ENCODE measurements around the gene DNAH8.

DNA sequence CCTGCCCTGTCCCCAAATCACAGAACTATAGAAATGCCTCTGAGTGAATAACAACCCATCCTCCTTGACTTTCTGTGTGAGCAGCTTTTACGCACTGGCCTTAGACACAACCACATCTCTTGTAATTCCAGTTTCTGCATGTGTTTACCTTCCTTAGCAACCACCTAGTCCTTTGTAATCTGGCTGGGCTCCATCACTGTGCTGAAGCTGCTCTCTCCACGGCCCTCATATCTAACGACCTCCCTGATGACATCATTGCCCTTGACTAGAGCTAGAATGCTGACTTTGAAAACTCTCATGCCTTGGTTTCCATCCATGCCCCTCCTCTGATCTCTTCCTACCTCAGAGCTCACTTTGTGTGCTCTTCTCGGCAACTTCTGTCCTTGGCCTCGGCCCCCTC is 303.0 kb downstream of the DNAH8 start:
- TF ChIP-seq, protein P1, sequence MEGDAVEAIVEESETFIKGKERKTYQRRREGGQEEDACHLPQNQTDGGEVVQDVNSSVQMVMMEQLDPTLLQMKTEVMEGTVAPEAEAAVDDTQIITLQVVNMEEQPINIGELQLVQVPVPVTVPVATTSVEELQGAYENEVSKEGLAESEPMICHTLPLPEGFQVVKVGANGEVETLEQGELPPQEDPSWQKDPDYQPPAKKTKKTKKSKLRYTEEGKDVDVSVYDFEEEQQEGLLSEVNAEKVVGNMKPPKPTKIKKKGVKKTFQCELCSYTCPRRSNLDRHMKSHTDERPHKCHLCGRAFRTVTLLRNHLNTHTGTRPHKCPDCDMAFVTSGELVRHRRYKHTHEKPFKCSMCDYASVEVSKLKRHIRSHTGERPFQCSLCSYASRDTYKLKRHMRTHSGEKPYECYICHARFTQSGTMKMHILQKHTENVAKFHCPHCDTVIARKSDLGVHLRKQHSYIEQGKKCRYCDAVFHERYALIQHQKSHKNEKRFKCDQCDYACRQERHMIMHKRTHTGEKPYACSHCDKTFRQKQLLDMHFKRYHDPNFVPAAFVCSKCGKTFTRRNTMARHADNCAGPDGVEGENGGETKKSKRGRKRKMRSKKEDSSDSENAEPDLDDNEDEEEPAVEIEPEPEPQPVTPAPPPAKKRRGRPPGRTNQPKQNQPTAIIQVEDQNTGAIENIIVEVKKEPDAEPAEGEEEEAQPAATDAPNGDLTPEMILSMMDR (IDR thresholded peaks at IDR 0.05), result no peak
- TF ChIP-seq POLR2A (IDR thresholded peaks at IDR 0.05) (no peak), EP300 (IDR thresholded peaks at IDR 0.05) (no peak)

All from tibial nerve (tissue), 4 donors.